ENCODE results near the gene NOTO. TPM values are rescaled to one million over a fixed set of nuclear protein-coding genes. Genes with fewer than 3 reads are reported as not detected.

The NOTO gene
- total and polyA plus RNA-seq, 2 of the 8 experiments (the other 6 are each of a cell fraction or from before 2014, with no cell fraction given) = 0.33 to 0.54 TPM

- no peak overlapping the region for H3K9ac ChIP-seq (replicated peaks in 1 of 4; ENCODE audit: extremely low read depth in 1 of 4, low read depth in 3 of 4, low read length in 3 of 4)
- H3K4me3 ChIP-seq (ENCODE audit: extremely low read depth in 1 of 4, insufficient read depth in 2 of 4, low read depth in 3 of 4, low read length in 4 of 4) = no peak overlapping the region
- no peak overlapping the region for H2BK120ac ChIP-seq (replicated peaks; ENCODE audit: low read depth, low read length)
- peaks cover 4 to 15% (median 7%) of the 10 kb centered on the region in 4 experiments; a peak in 7 of 8 replicates for H3K36me3 ChIP-seq (ENCODE audit: control insufficient read depth in 2 of 4, insufficient read depth in 4 of 4, low read length in 3 of 4)
- H3K79me1 ChIP-seq (ENCODE audit: low read depth, low read length) = peaks cover 15% of the 10 kb centered on the region
- no peak overlapping the region for H4K5ac ChIP-seq (ENCODE audit: insufficient read length, low read depth, low read length)
- H3K9me3 ChIP-seq (ENCODE audit: insufficient read depth in 2 of 2, low read depth in 1 of 2, low read length in 1 of 2) = no peaks in the 10 kb centered on the region
- H2BK5ac ChIP-seq (ENCODE audit: low read depth, low read length) = no peak overlapping the region
- 82% methylated on average over 2 of the region's 2 CpGs; no CpG with 5 or more reads in 1 of the 2 experiments for WGBS, 2 experiments (ENCODE audit: extremely low coverage in 1 of 2, insufficient coverage in 1 of 2, insufficient read length in 1 of 2, insufficient replicate concordance in 2 of 2, low coverage in 1 of 2, low lambda C conversion rate in 2 of 2, missing lambda C conversion rate in 1 of 2)
- no peak overlapping the region for H4K91ac ChIP-seq (replicated peaks; ENCODE audit: insufficient read length, low read length)
- H2BK15ac ChIP-seq (ENCODE audit: low read length) = no peak overlapping the region
- H4K20me1 ChIP-seq (replicated peaks in 1 of 2; ENCODE audit: control insufficient read depth in 1 of 2, insufficient read depth in 2 of 2, low read length in 2 of 2) = peaks cover 3 to 4% of the 10 kb centered on the region in 2 experiments
- H3K27me3 ChIP-seq (replicated peaks in 1 of 4; ENCODE audit: control insufficient read depth in 3 of 4, extremely low read depth in 1 of 4, insufficient read depth in 3 of 4, low read length in 3 of 4) = peaks cover 0 to 3% (median 0%) of the 10 kb centered on the region in 4 experiments; a peak in 1 of 7 replicates
- ChIA-PET CTCF (ENCODE audit: partially characterized antibody) (interaction anchor here (0.9 to 2.1 kb wide), 7 partner anchors 15 to 322 kb away, joined by 3 to 7 read pairs (median 3); partner anchors contain the start of gene NOTO), POLR2A (ENCODE audit: partially characterized antibody) (interaction anchor here (1.4 to 11.5 kb wide), 5 partner anchors 10 to 40 kb away, joined by 4 to 113 read pairs (median 6); partner anchors contain the start of genes CCT7, NOTO and PRADC1)
- no peak overlapping the region for H3K56ac ChIP-seq (replicated peaks; ENCODE audit: insufficient read length, low read depth, low read length)
- peaks cover 3% of the 10 kb centered on the region; the same call in 1 of the 2 replicates for H3K23me2 ChIP-seq (ENCODE audit: low read depth, low read length)
- H3K27ac ChIP-seq (ENCODE audit: low read depth, low read length) = no peak overlapping the region
- no peak overlapping the region for H3K23ac ChIP-seq (ENCODE audit: insufficient read length)
- peaks cover 0 to 3% (median 2%) of the 10 kb centered on the region in 4 experiments; a peak in 4 of 7 replicates for H3K4me1 ChIP-seq (replicated peaks in 1 of 4; ENCODE audit: control insufficient read depth in 3 of 4, insufficient read depth in 4 of 4, low read length in 3 of 4)
- no peak overlapping the region for H3K18ac ChIP-seq (ENCODE audit: extremely low read depth, low read length)
- H2AFZ ChIP-seq (ENCODE audit: low read length) = no peak overlapping the region
- no peak overlapping the region for H2AK5ac ChIP-seq (ENCODE audit: low read depth, low read length)
- no peak overlapping the region for H3K14ac ChIP-seq (ENCODE audit: insufficient read length)
- no peak overlapping the region for H3K4me2 ChIP-seq (ENCODE audit: insufficient read depth in 1 of 2, low read depth in 2 of 2, low read length in 2 of 2)
- peaks cover 5 to 38% of the 10 kb centered on the region in 2 experiments for H3K79me2 ChIP-seq (ENCODE audit: control insufficient read depth in 1 of 2, insufficient read depth in 2 of 2, low read length in 2 of 2)
- no peak overlapping the region for H4K8ac ChIP-seq (ENCODE audit: extremely low read depth, insufficient read depth, low read length)
- H2BK12ac ChIP-seq (ENCODE audit: low read depth, low read length) = no peak overlapping the region
- FAIRE-seq (no peak), DNase-seq (ENCODE audit: low read depth in 1 of 2, low spot score in 2 of 2) (no peak)
- H2BK20ac ChIP-seq (ENCODE audit: low read length) = no peak overlapping the region
- no peak overlapping the region for H3K4ac ChIP-seq (replicated peaks; ENCODE audit: insufficient read length, low read depth, low read length)
- TF ChIP-seq MAX (IDR thresholded peaks at IDR 0.05) = no peak
- no peak for TF ChIP-seq TBP (IDR thresholded peaks at IDR 0.05; ENCODE audit: low read depth, low read length)
- no peak for TF ChIP-seq PHF8 (conservative IDR thresholded peaks at IDR 0.05; ENCODE audit: low read depth, low read length)
- no peak for TF ChIP-seq ATF2 (IDR thresholded peaks at IDR 0.05; ENCODE audit: low read length)
- no peak for TF ChIP-seq KDM5A (IDR thresholded peaks at IDR 0.05; ENCODE audit: low read length)
- TF ChIP-seq BCL11A (IDR thresholded peaks at IDR 0.05; ENCODE audit: low read depth in 2 of 2, low read length in 2 of 2) = no peak
- TF ChIP-seq, protein P1, sequence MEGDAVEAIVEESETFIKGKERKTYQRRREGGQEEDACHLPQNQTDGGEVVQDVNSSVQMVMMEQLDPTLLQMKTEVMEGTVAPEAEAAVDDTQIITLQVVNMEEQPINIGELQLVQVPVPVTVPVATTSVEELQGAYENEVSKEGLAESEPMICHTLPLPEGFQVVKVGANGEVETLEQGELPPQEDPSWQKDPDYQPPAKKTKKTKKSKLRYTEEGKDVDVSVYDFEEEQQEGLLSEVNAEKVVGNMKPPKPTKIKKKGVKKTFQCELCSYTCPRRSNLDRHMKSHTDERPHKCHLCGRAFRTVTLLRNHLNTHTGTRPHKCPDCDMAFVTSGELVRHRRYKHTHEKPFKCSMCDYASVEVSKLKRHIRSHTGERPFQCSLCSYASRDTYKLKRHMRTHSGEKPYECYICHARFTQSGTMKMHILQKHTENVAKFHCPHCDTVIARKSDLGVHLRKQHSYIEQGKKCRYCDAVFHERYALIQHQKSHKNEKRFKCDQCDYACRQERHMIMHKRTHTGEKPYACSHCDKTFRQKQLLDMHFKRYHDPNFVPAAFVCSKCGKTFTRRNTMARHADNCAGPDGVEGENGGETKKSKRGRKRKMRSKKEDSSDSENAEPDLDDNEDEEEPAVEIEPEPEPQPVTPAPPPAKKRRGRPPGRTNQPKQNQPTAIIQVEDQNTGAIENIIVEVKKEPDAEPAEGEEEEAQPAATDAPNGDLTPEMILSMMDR (IDR thresholded peaks at IDR 0.05; ENCODE audit: control extremely low read depth in 1 of 3, insufficient read depth in 1 of 3, low read depth in 1 of 3, low read length in 3 of 3) = no peak
- TF ChIP-seq CBX8 (IDR thresholded peaks at IDR 0.05; ENCODE audit: borderline replicate concordance, low read depth, low read length) = no peak
These were observed 15.5 kb downstream of the NOTO start for GRCh38 chr2:73217826-73218225.

Measured in H1 (cell line).